HL-60 (cell line): ENCODE data around the gene ADAMTS20.

Experiments
- CTCF ChIP-seq: IDR thresholded peaks from one replicate; pipeline ENCODE4 v1.5.1; 2011; ENCODE audit warnings: low read length, control low read depth, inconsistent platforms; ENCODE audit not compliant: insufficient read depth
- REST ChIP-seq: IDR thresholded peaks from 2 replicates; pipeline ENCODE4 v1.6.1; 2012; ENCODE audit warnings: low read depth; ENCODE audit not compliant: insufficient replicate concordance

DNA sequence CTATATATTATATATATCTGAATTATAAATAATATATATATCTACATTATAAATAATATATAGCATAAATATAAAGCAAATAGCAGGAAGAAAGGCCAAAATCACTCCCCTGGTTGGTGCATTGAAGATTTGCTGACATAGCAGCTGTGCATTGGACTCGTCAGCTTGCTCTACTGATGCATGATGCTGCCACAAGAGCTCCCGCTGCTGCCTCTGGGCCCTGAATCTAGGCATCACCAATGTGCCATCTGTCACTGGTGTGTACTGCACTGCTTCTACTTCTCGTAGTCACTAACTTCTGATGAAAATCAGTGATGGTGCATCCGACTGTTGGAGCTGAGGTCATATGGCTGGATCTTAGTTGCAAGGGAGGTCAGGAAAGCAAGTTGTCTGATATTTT lies 205.0 kb downstream of the ADAMTS20 start:
- TF ChIP-seq CTCF (no peak), REST (no peak)
